ENCODE results near the gene KCND2. TPM values are rescaled to one million over a fixed set of nuclear protein-coding genes. Genes with fewer than 3 reads are reported as not detected.
"Not testable (repeated sequence)": the region's sequence is repeated elsewhere in the genome, so short reads cannot be mapped to it uniquely, and the experiment has no call there.

KCND2 gene
- not detected for total RNA-seq

- H3K27me3 Mint-ChIP-seq, result peaks cover 48% of the 10 kb centered on the region
Measured at GRCh38 chr7:120272701-120273475, at the start of gene KCND2. TSS of gene KCND2 (plus strand) at chr7:120273175.

GRCh38 chr7:120226188-120226587 lies 46.8 kb upstream of the KCND2 start:
- Mint-ChIP-seq H3K4me3 (no peak overlapping the region), H3K27me3 (no peaks in the 10 kb centered on the region), H3K36me3 (no peaks in the 10 kb centered on the region), H3K9me3 (no peaks in the 10 kb centered on the region), H3K27ac (no peak overlapping the region), H3K4me1 (no peaks in the 10 kb centered on the region)
- no peak for DNase-seq

More at GRCh38 chr7:120272701-120273475, at the start of gene KCND2:
- DNase-seq, result no peak
- peaks cover 2% of the 10 kb centered on the region for H3K9me3 Mint-ChIP-seq
- peak within 1 kb of the TSS; percentile 64 for H3K4me3 Mint-ChIP-seq
- peaks cover 4% of the 10 kb centered on the region for H3K4me1 Mint-ChIP-seq
- no peak within 1 kb of the TSS for H3K27ac Mint-ChIP-seq
- no peaks in the 10 kb centered on the region for H3K36me3 Mint-ChIP-seq

GRCh38 chr7:120227255-120227654 lies 45.7 kb upstream of the KCND2 start:
- Mint-ChIP-seq H3K4me1 (no peaks in the 10 kb centered on the region), H3K9me3 (no peaks in the 10 kb centered on the region), H3K36me3 (no peaks in the 10 kb centered on the region), H3K27me3 (no peaks in the 10 kb centered on the region), H3K4me3 (no peak overlapping the region), H3K27ac (no peak overlapping the region)
- no peak for DNase-seq

DNA sequence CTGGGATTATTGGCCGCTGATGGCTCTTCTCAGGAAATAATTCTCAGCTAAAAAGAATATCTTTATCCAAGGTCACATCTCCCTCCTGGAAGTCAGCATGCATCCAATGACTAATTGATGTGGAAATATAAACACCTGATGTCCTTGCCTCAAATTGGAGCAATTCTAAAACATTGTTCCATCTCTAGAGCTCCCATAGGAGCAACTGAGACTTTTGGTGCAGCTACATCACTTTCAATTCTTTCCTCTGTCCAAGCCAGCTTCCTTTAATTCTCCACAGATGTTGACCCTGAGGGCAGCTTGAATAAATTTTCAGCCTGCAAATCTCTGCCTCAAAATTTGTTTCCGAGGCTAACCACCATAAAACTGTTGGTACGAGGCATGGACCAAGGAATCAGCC lies 43.9 kb upstream of the KCND2 start:
- H3K9me3 Mint-ChIP-seq, result no peaks in the 10 kb centered on the region
- H3K36me3 Mint-ChIP-seq, result no peaks in the 10 kb centered on the region
- H3K27me3 Mint-ChIP-seq, result no peaks in the 10 kb centered on the region
- H3K4me3 Mint-ChIP-seq, result no peak overlapping the region
- H3K4me1 Mint-ChIP-seq, result no peaks in the 10 kb centered on the region
- H3K27ac Mint-ChIP-seq, result no peak overlapping the region
- no peak for DNase-seq

- Mint-ChIP-seq H3K27me3 (no peaks in the 10 kb centered on the region), H3K4me3 (no peak overlapping the region), H3K36me3 (no peaks in the 10 kb centered on the region), H3K9me3 (peaks cover 4% of the 10 kb centered on the region), H3K4me1 (no peaks in the 10 kb centered on the region), H3K27ac (no peak overlapping the region)
- DNase-seq, result no peak
Measured at GRCh38 chr7:120233338-120233737, 39.6 kb upstream of the KCND2 start.

DNA sequence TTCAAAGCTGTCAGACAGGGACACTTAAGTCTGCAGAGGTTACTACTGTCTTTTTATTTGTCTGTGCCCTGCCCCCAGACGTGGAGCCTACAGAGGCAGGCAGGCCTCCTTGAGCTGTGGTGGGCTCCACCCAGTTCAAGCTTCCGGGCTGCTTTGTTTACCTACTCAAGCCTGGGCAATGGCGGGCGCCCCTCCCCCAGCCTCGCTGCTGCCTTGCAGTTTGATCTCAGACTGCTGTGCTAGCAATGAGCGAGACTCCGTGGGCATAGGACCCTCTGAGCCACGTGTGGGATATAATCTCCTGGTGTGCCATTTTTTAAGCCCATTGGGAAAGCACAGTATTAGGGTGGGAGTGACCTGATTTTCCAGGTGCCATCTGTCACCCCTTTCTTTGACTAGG lies 32.6 kb upstream of the KCND2 start:
- not testable (repeated sequence) for H3K4me1 Mint-ChIP-seq

DNA sequence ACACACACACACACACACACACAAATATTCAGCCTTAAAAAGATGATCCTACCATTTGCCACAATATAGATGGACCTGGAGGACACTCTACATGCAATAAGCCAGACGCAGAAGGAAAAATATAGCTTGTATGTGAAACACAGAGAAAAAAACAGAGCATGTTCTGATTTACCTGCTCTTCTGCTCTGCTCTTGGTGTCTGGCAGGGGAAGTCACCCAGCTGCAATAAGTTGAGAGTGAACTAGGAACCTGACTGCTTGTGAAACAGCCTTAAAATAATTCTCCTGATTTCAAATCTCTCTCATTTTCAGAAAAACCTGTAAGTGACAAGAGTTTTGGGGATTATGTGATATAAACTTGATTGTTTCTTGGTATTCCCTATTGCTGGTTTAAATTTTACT lies 31.0 kb upstream of the KCND2 start:
- DNase-seq, result no peak
- H3K4me1 Mint-ChIP-seq, result no peaks in the 10 kb centered on the region
- no peak overlapping the region for H3K27ac Mint-ChIP-seq
- H3K9me3 Mint-ChIP-seq, result peaks cover 5% of the 10 kb centered on the region
- no peak overlapping the region for H3K4me3 Mint-ChIP-seq
- H3K36me3 Mint-ChIP-seq, result no peaks in the 10 kb centered on the region
- H3K27me3 Mint-ChIP-seq, result no peaks in the 10 kb centered on the region

More for the DNA sequence above, 32.6 kb upstream of the KCND2 start:
- not testable (repeated sequence) for DNase-seq, H3K36me3 Mint-ChIP-seq, H3K27ac Mint-ChIP-seq, H3K4me3 Mint-ChIP-seq, H3K9me3 Mint-ChIP-seq, H3K27me3 Mint-ChIP-seq

DNA sequence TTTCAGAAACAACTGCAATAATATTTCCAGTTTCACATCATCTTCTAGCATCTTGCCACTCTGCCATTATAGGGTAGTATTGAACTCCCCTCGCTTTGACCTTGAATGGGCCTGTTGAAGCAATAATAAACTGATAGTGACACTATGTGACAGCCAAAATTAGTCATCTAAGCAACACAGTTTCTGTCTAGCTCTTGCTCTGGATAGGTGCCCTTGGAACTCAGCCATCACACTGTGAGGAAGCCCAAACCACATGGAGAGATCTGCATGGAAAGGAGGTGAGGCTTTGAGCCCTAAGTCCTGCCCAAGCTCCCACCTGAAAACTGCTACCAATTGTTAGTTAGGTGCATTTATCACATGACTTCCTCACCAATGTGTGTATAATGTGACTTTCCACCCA lies 18.1 kb upstream of the KCND2 start:
- Mint-ChIP-seq H3K36me3 (peaks cover 1% of the 10 kb centered on the region), H3K27ac (no peak overlapping the region), H3K9me3 (peaks cover 11% of the 10 kb centered on the region), H3K4me3 (no peak overlapping the region), H3K27me3 (no peaks in the 10 kb centered on the region), H3K4me1 (no peaks in the 10 kb centered on the region)
- no peak for DNase-seq

DNA sequence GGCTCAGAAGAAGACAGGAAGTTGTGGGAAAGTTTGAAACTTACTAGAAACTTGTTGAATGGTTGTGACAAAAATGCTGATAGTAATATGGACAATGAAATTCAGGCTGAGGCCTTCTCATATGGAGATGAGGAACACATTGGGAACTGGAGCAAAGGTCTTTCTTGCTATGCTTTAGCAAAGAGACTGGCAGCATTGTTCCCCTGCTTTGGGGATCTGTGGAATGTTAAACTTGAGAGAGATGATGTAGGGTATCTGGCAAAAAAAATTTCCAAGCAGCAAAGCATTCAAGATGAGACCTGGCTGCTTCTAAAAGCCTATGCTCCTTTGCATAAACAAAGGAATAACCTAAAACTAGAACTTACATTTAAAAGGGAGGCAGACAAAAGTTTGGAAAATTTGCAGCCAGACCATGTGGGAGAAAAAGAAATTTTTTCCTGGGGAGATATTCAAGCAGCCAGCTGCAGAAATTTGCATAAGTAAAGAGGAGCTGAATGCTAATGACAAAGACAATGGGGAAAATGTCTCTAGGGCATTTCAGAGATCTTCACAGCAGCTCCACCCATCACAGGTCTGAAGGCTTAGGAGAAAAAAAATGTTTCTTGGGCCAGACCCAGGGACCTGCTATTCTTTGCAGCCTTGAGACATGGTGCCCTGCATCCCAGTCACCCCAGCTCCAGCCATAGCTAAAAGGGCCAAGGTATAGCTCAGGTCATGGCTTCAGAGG lies 16.5 kb upstream of the KCND2 start:
- H3K9me3 Mint-ChIP-seq, result peaks cover 11% of the 10 kb centered on the region
- H3K27ac Mint-ChIP-seq, result no peak overlapping the region
- DNase-seq, result no peak

GRCh38 chr7:120259386-120259785 lies 13.6 kb upstream of the KCND2 start:
- Mint-ChIP-seq H3K4me3 (no peak overlapping the region), H3K36me3 (peaks cover 1% of the 10 kb centered on the region), H3K27ac (no peak overlapping the region), H3K27me3 (no peaks in the 10 kb centered on the region), H3K4me1 (no peaks in the 10 kb centered on the region), H3K9me3 (peaks cover 9% of the 10 kb centered on the region)
- DNase-seq, result no peak

More for the DNA sequence above, 16.5 kb upstream of the KCND2 start:
- Mint-ChIP-seq H3K36me3 (peaks cover 1% of the 10 kb centered on the region), H3K4me1 (no peaks in the 10 kb centered on the region), H3K27me3 (no peaks in the 10 kb centered on the region), H3K4me3 (no peak overlapping the region)

DNA sequence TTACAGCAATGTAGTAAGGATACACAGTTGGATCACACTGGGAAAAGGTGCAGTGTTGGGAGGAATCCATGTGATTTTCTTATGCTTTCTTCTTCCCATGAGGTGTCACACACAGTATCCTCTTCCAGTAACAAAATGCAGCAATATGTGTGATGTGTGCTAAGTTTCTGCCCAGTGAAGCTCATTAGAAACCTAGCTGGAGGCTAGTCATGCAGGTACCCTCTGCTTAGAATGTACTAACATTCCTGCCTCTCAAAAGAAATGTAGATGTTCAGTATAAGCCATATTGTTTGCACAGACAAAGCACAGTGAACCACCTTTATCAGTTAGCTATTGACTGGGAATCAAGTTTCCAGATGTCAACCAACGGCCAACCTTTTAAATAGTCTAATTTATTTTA lies 12.9 kb upstream of the KCND2 start:
- no peak overlapping the region for H3K4me3 Mint-ChIP-seq
- H3K4me1 Mint-ChIP-seq, result no peaks in the 10 kb centered on the region
- H3K27ac Mint-ChIP-seq, result no peak overlapping the region
- no peaks in the 10 kb centered on the region for H3K27me3 Mint-ChIP-seq
- peaks cover 5% of the 10 kb centered on the region for H3K9me3 Mint-ChIP-seq
- DNase-seq, result no peak
- H3K36me3 Mint-ChIP-seq, result peaks cover 1% of the 10 kb centered on the region

- Mint-ChIP-seq H3K27me3 (peaks cover 48% of the 10 kb centered on the region), H3K4me1 (peaks cover 4% of the 10 kb centered on the region), H3K4me3 (no peak overlapping the region), H3K36me3 (no peaks in the 10 kb centered on the region), H3K27ac (no peak overlapping the region), H3K9me3 (peaks cover 2% of the 10 kb centered on the region)
- DNase-seq, result no peak
Measured at GRCh38 chr7:120272261-120272660, 714 bp upstream of the KCND2 start.

DNA sequence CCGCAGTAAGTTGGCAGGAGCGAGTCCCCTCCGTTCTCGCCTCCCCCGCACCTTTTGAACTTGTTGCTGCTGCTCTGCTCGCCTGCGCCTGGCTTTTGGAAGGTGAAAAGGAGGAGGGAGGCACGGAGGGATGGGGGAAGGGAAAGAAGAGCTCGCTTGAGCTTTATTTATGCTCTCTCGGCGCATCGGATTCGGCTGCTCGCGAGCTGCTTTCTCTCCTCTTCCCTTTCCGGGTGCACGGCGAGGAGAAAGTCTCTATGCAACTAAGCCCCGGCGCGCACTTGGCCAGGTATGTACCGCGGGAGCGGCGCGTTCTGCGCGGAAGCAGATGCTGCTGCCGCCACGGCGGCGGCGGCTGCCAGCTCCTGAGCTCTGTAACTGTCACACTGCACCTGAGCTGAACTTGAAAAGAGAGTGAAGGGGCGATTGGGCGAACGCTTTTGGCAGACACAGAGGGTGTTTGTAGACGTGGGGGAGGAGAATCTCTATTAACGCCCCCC lies 551 bp downstream of the KCND2 start:
- peaks cover 48% of the 10 kb centered on the region for H3K27me3 Mint-ChIP-seq
- no peaks in the 10 kb centered on the region for H3K36me3 Mint-ChIP-seq
- no peak for DNase-seq
- peak overlapping the region; percentile 64 for H3K4me3 Mint-ChIP-seq
- H3K9me3 Mint-ChIP-seq, result peaks cover 2% of the 10 kb centered on the region
- H3K27ac Mint-ChIP-seq, result no peak overlapping the region
- peaks cover 4% of the 10 kb centered on the region for H3K4me1 Mint-ChIP-seq

DNA sequence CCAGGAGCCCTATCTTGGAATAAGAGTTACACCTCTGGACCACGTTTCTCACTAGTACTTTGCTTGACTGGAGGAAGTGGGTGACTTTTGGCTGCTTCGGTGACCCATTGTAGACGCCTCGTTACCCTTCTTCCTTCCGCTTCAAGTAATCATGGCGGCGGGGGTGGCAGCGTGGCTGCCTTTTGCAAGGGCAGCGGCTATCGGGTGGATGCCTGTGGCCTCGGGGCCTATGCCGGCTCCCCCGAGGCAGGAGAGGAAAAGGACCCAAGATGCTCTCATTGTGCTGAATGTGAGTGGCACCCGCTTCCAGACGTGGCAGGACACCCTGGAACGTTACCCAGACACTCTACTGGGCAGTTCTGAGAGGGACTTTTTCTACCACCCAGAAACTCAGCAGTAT lies 1.5 kb downstream of the KCND2 start:
- no peak for DNase-seq
- Mint-ChIP-seq H3K27ac (no peak overlapping the region), H3K4me3 (no peak overlapping the region), H3K4me1 (peaks cover 4% of the 10 kb centered on the region), H3K36me3 (no peaks in the 10 kb centered on the region), H3K9me3 (peaks cover 2% of the 10 kb centered on the region), H3K27me3 (peaks cover 48% of the 10 kb centered on the region)

DNA sequence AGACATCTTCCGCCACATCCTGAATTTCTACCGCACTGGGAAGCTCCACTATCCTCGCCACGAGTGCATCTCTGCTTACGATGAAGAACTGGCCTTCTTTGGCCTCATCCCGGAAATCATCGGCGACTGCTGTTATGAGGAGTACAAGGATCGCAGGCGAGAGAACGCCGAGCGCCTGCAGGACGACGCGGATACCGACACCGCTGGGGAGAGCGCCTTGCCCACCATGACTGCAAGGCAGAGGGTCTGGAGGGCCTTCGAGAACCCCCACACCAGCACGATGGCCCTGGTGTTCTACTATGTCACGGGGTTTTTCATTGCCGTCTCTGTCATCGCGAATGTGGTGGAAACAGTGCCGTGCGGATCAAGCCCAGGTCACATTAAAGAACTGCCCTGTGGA lies 1.9 kb downstream of the KCND2 start:
- H3K36me3 Mint-ChIP-seq, result no peaks in the 10 kb centered on the region
- H3K4me3 Mint-ChIP-seq, result no peak overlapping the region
- no peak overlapping the region for H3K27ac Mint-ChIP-seq
- peaks cover 4% of the 10 kb centered on the region for H3K4me1 Mint-ChIP-seq
- peaks cover 45% of the 10 kb centered on the region for H3K27me3 Mint-ChIP-seq
- no peak for DNase-seq
- H3K9me3 Mint-ChIP-seq, result peaks cover 2% of the 10 kb centered on the region

All from activated naive CD8-positive, alpha-beta T cell treated with anti-CD3 and anti-CD28 coated beads for 36 hours (primary cell).